GM19025 (cell line): Measurements from ENCODE around the gene SH2B2.
"Not testable (repeated sequence)": the region's sequence is repeated elsewhere in the genome, so short reads cannot be mapped to it uniquely, and the experiment has no call there.

Experiments
- ATAC-seq: cut with Tn5 transposase; IDR thresholded peaks from one replicate; pipeline ENCODE4 v1.9.1; 2021; ENCODE audit warnings: mild to moderate bottlenecking, low read depth, moderate library complexity; ENCODE audit not compliant: unreplicated experiment

The SH2B2 gene

GRCh38 chr7:102327183-102327582 is 40.5 kb downstream of the SH2B2 start:
- ATAC-seq = not testable (repeated sequence)

- ATAC-seq = not testable (repeated sequence)
These were observed 42.2 kb downstream of the SH2B2 start for GRCh38 chr7:102328863-102329262.

GRCh38 chr7:102329366-102329765 is 42.7 kb downstream of the SH2B2 start:
- not testable (repeated sequence) for ATAC-seq

- not testable (repeated sequence) for ATAC-seq
These were observed 44.2 kb downstream of the SH2B2 start for GRCh38 chr7:102330666-102331460.

GRCh38 chr7:102335574-102335973 is 48.9 kb downstream of the SH2B2 start:
- ATAC-seq = not testable (repeated sequence)

- ATAC-seq = not testable (repeated sequence)
These were observed 50.3 kb downstream of the SH2B2 start for GRCh38 chr7:102337002-102337401.

- ATAC-seq = not testable (repeated sequence)
These were observed 50.8 kb downstream of the SH2B2 start for GRCh38 chr7:102337420-102337819.

GRCh38 chr7:102340599-102341368 is 54.1 kb downstream of the SH2B2 start:
- ATAC-seq = not testable (repeated sequence)

GRCh38 chr7:102346983-102347382 is 60.3 kb downstream of the SH2B2 start:
- ATAC-seq = not testable (repeated sequence)

- ATAC-seq = not testable (repeated sequence)
These were observed 69.7 kb downstream of the SH2B2 start, which contains the start of gene SPDYE6 for GRCh38 chr7:102356344-102356743. SPDYE6 (minus strand) TSS chr7:102356444; CDS start chr7:102356023, 421 bp downstream.

GRCh38 chr7:102363549-102364393 is 77.1 kb downstream of the SH2B2 start:
- peak; percentile 98 for ATAC-seq

GRCh38 chr7:102364394-102364886 is 77.8 kb downstream of the SH2B2 start:
- not testable (repeated sequence) for ATAC-seq

- not testable (repeated sequence) for ATAC-seq
These were observed 78.7 kb downstream of the SH2B2 start for GRCh38 chr7:102365390-102365789.

GRCh38 chr7:102370038-102370437 is 83.4 kb downstream of the SH2B2 start:
- not testable (repeated sequence) for ATAC-seq
